HCT116 (cell line): ENCODE data around the gene AMZ1. TPM values are rescaled to one million over a fixed set of nuclear protein-coding genes. Genes with fewer than 3 reads are reported as not detected.

Experiments
- ATAC-seq: fragments of 200-7000 bp; cut with Tn5 transposase; 2 replicates; pipeline ENCODE4 v1.9.1; 2020; ENCODE audit warnings: mild to moderate bottlenecking, moderate library complexity
- BruUV-seq: library from RNA; stranded (reverse); fragments of 400-500 nt; replicated peaks from 2 replicates; lab custom pipeline; 2021; lab: Mats Ljungman, UMichigan
- CTCF ChIA-PET: fragments of 300-600 bp; sonication (Branson Sonifier 250); formaldehyde crosslinking; loops from one replicate; lab custom pipeline; 2021; ENCODE audit warnings: antibody characterized with exemption; lab: Charles Lee
- POLR2A ChIA-PET: fragments of 300-600, 350-600 bp; sonication (Branson Sonifier 250); formaldehyde crosslinking; loops from one replicate; lab custom pipeline; 2021; ENCODE audit warnings: antibody characterized with exemption; lab: Charles Lee
- RAD21 ChIA-PET, 2 experiments: fragments of 300-600 bp; sonication (Branson Sonifier 250); formaldehyde crosslinking; loops; one replicate each; lab custom pipeline; 2023; ENCODE audit warnings: low total read pairs in 2 of 2; ENCODE audit not compliant: uncharacterized antibody in 2 of 2, unreplicated experiment in 2 of 2, low non-redundant PET in 1 of 2; lab: Charles Lee
- DNase-seq: peaks from one replicate; pipeline ENCODE4 v3.0.0-alpha.2; 2010; ENCODE audit warnings: low read depth, low spot score
- H2AFZ ChIP-seq: fragments of 200-600 bp; shearing (Covaris generic), sonication (generic); 2 replicates; pipeline ENCODE4 v1.6.1; 2017; ENCODE audit warnings: low read depth, mixed run types, mixed read lengths, antibody characterized with exemption, low read length; ENCODE audit not compliant: poor library complexity, severe bottlenecking
- H3K27ac ChIP-seq: 2 replicates; pipeline ENCODE4 v1.5.1; 2012; ENCODE audit warnings: low read depth, low read length
- H3K27me3 ChIP-seq: fragments of 200-600 bp; sonication (generic); 2 replicates; pipeline ENCODE4 v1.6.1; 2016; ENCODE audit warnings: mixed run types, low read length, mixed read lengths; ENCODE audit not compliant: insufficient read depth
- H3K36me3 ChIP-seq, 2 experiments: fragments of 200-500 bp in 1 of 2; fragments of 200-600 bp in 1 of 2; sonication (Bioruptor generic) in 1 of 2; sonication (generic) in 1 of 2; 2 replicates each; pipeline versions ENCODE4 v1.5.1 to v1.6.1; 2014 to 2016; ENCODE audit warnings: low read length in 2 of 2, inconsistent platforms in 1 of 2, mixed read lengths in 1 of 2, mixed run types in 1 of 2; ENCODE audit not compliant: insufficient read depth in 2 of 2, control insufficient read depth in 1 of 2
- H3K4me1 ChIP-seq, 2 experiments: fragments of 200-600 bp in 1 of 2; sonication (generic) in 1 of 2; 2 replicates each; pipeline versions ENCODE4 v1.5.1 to v1.6.1; 2012 to 2017; ENCODE audit warnings: low read length in 2 of 2, inconsistent platforms in 1 of 2, mild to moderate bottlenecking in 1 of 2, mixed read lengths in 1 of 2, mixed run types in 1 of 2, moderate library complexity in 1 of 2; ENCODE audit not compliant: insufficient read depth in 2 of 2, control insufficient read depth in 1 of 2
- H3K4me2 ChIP-seq: fragments of 200-600 bp; sonication (generic); 2 replicates; pipeline ENCODE4 v1.6.1; 2017; ENCODE audit warnings: mixed run types, low read length, mixed read lengths
- H3K4me3 ChIP-seq, 2 experiments: fragments of 200-600 bp in 1 of 2; sonication (generic) in 1 of 2; replicated peaks in 1 of 2; 2 replicates each; pipeline ENCODE4 v1.5.1; 2011 to 2016; ENCODE audit warnings: low read length in 2 of 2, control low read depth in 1 of 2, low read depth in 1 of 2, mild to moderate bottlenecking in 1 of 2, mixed read lengths in 1 of 2, mixed run types in 1 of 2
- H3K79me2 ChIP-seq: fragments of 200-600 bp; sonication (generic); 2 replicates; pipeline ENCODE4 v1.6.1; 2017; ENCODE audit warnings: mild to moderate bottlenecking, mixed run types, low read length, moderate library complexity, mixed read lengths; ENCODE audit not compliant: insufficient read depth
- H3K9ac ChIP-seq: fragments of 200-600 bp; sonication (generic); 2 replicates; pipeline ENCODE4 v1.6.1; 2016; ENCODE audit warnings: low read length, mixed read lengths
- H3K9me2 ChIP-seq: fragments of 200-600 bp; sonication (generic), shearing (Covaris generic); 2 replicates; pipeline ENCODE4 v1.6.1; 2017; ENCODE audit warnings: mixed run types, mild to moderate bottlenecking, moderate library complexity; ENCODE audit not compliant: insufficient read depth
- H3K9me3 ChIP-seq, 2 experiments: fragments of 200-500 bp in 1 of 2; fragments of 200-600 bp in 1 of 2; sonication (Bioruptor generic) in 1 of 2; sonication (generic) in 1 of 2; 2 replicates each; pipeline ENCODE4 v1.6.1; 2014 to 2017; ENCODE audit warnings: low read length in 2 of 2, mixed read lengths in 2 of 2, inconsistent platforms in 1 of 2, low read depth in 1 of 2, mild to moderate bottlenecking in 1 of 2, mixed run types in 1 of 2, moderate library complexity in 1 of 2; ENCODE audit not compliant: control insufficient read depth in 1 of 2, insufficient read depth in 1 of 2
- H4K20me1 ChIP-seq: fragments of 200-600 bp; sonication (generic), shearing (Covaris generic); 2 replicates; pipeline ENCODE4 v1.6.1; 2017; ENCODE audit warnings: mixed run types, mild to moderate bottlenecking, moderate library complexity; ENCODE audit not compliant: insufficient read depth
- CBX3 ChIP-seq: IDR thresholded peaks from 2 replicates; pipeline ENCODE4 v1.6.1; 2012; ENCODE audit warnings: low read depth
- CEBPB ChIP-seq: IDR thresholded peaks from 2 replicates; pipeline ENCODE4 v1.6.1; 2012; ENCODE audit warnings: low read depth
- EGR1 ChIP-seq: IDR thresholded peaks from 2 replicates; pipeline ENCODE4 v1.6.1; 2012; ENCODE audit warnings: low read depth
- ELF1 ChIP-seq: IDR thresholded peaks from 2 replicates; pipeline ENCODE4 v1.6.1; 2012; ENCODE audit warnings: low read depth, borderline replicate concordance
- EZH2 ChIP-seq: fragments of 200-600 bp; sonication (generic); IDR thresholded peaks from 2 replicates; pipeline ENCODE4 v1.6.1; 2017; ENCODE audit warnings: antibody characterized with exemption, mixed run types
- EZH2phosphoT487 ChIP-seq: fragments of 200-600 bp; IDR thresholded peaks from 2 replicates; pipeline ENCODE4 v1.6.1; 2018; ENCODE audit warnings: antibody characterized with exemption, borderline replicate concordance
- FOSL1 ChIP-seq: IDR thresholded peaks from 2 replicates; pipeline ENCODE4 v1.6.1; 2012; ENCODE audit warnings: low read depth
- JUND ChIP-seq: IDR thresholded peaks from 2 replicates; pipeline ENCODE4 v1.6.1; 2012
- POLR2A ChIP-seq: IDR thresholded peaks from 2 replicates; pipeline ENCODE4 v1.7.0; 2011; ENCODE audit warnings: borderline replicate concordance; ENCODE audit not compliant: insufficient read depth, insufficient read length; ENCODE audit errors: extremely low read depth
- POLR2AphosphoS5 ChIP-seq: IDR thresholded peaks from 2 replicates; pipeline ENCODE4 v1.6.1; 2011; ENCODE audit warnings: mild to moderate bottlenecking, low read depth, low read length, moderate library complexity
- RAD21 ChIP-seq: IDR thresholded peaks from 2 replicates; pipeline ENCODE4 v1.6.1; 2012; ENCODE audit warnings: low read depth, mild to moderate bottlenecking
- SIN3A ChIP-seq: IDR thresholded peaks from 2 replicates; pipeline ENCODE4 v1.6.1; 2012; ENCODE audit warnings: low read depth
- SP1 ChIP-seq: IDR thresholded peaks from 2 replicates; pipeline ENCODE4 v1.6.1; 2012; ENCODE audit warnings: low read depth
- SRF ChIP-seq: IDR thresholded peaks from 2 replicates; pipeline ENCODE4 v1.6.1; 2012; ENCODE audit warnings: low read depth
- TCF7L2 ChIP-seq: IDR thresholded peaks from 2 replicates; pipeline ENCODE4 v1.7.0; 2011; ENCODE audit warnings: borderline replicate concordance, inconsistent platforms; ENCODE audit not compliant: insufficient read depth, insufficient read length; ENCODE audit errors: extremely low read depth
- YY1 ChIP-seq: IDR thresholded peaks from 2 replicates; pipeline ENCODE4 v1.6.1; 2011; ENCODE audit warnings: low read length, low read depth, moderate library complexity, mild to moderate bottlenecking; ENCODE audit not compliant: insufficient replicate concordance; ENCODE audit errors: extremely low read depth
- ZNF274 ChIP-seq: fragments of 200-500 bp; sonication (Bioruptor generic); IDR thresholded peaks from 2 replicates; pipeline ENCODE4 v1.6.1; 2014; ENCODE audit warnings: mild to moderate bottlenecking, low read depth, low read length, inconsistent platforms
- intact Hi-C: fragments of 100-400 bp; cut with micrococcal nuclease; formaldehyde crosslinking; loops from 2 replicates; pipeline ENCODE4 v1.10.0; 2022
- total RNA-seq: library from RNA; stranded (reverse); gene quantifications from one replicate; pipeline ENCODE4 v1.2.1, GENCODE V29; 2021; ENCODE audit not compliant: unreplicated experiment
- TF ChIP-seq, protein P1 (sequence below): IDR thresholded peaks from 2 replicates; pipeline ENCODE4 v1.6.1; 2012
- TF ChIP-seq, protein P2 (sequence below): IDR thresholded peaks from 2 replicates; pipeline ENCODE4 v1.6.1; 2012; ENCODE audit warnings: low read depth
- TF ChIP-seq, protein P3 (sequence below), 3 experiments: fragments of 200-600 bp in 1 of 3; sonication (generic) in 1 of 3; IDR thresholded peaks in 2 of 3; conservative IDR thresholded peaks in 1 of 3; 2 replicates each; pipeline ENCODE4 v1.5.1; 2012 to 2017; ENCODE audit warnings: low read depth in 2 of 3, low read length in 2 of 3, antibody characterized with exemption in 1 of 3, borderline replicate concordance in 1 of 3, control low read depth in 1 of 3, mild to moderate bottlenecking in 1 of 3, mixed read lengths in 1 of 3, mixed run types in 1 of 3, moderate library complexity in 1 of 3; ENCODE audit not compliant: insufficient read depth in 1 of 3
- TF ChIP-seq, protein P4 (sequence below): IDR thresholded peaks from 2 replicates; pipeline ENCODE4 v1.6.1; 2012

AMZ1 gene
- total RNA-seq, 1 experiment from 2014 or later = not detected

DNA sequence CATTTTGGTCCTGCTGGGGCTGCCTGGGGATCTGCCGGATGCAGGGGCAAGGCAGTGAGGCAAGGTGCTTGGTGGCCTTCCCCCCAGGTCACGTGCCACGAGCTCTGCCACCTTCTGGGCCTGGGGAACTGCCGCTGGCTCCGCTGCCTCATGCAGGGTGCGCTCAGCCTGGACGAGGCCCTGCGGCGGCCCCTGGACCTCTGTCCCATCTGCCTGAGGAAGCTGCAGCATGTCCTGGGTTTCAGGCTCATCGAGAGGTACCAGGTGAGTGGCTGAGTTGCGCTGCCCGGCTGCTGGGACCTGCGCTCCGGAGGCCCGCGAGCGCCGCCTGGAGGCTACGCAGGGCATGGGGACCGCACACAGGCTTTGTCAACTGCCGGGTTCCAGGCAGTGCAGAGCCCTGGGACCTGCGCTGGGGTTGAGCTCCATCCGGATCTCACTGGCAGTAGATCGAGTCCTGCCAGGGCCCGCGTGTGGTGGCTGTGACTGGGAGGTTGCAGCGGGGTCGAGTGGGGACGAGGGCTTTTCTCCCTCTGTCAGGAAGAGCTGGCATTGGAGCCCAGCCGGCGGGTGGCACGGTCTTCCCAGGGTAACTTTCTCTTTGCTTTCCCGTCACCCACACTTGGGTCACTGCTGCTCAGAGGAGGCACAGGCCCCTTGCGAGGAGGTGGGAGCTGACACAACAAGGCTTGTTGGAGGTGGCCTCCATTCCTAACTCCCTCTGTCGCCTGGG, 21.7 kb downstream of the AMZ1 start:
- no peak overlapping the region for H3K4me2 ChIP-seq
- H3K4me3 ChIP-seq = no peak overlapping the region
- CTCF ChIA-PET = interaction anchor here (0.6 to 2.9 kb wide), 10 partner anchors 10 to 258 kb away, joined by 3 to 20 read pairs (median 4); no protein-coding TSS in a partner anchor
- no peak overlapping the region for H3K9ac ChIP-seq
- H3K27ac ChIP-seq = no peak overlapping the region
- RAD21 ChIA-PET = interaction anchor here in 1 of 2 experiments (0.6 to 0.9 kb wide), 3 partner anchors 39 to 289 kb away, joined by 4 to 6 read pairs (median 6); no protein-coding TSS in a partner anchor
- H2AFZ ChIP-seq = no peak overlapping the region
- peaks cover 2 to 5% of the 10 kb centered on the region in 2 experiments for H3K4me1 ChIP-seq
- intact Hi-C loops = loop anchor here (1.0 kb wide), 1 partner anchor 38 kb away; no protein-coding TSS in a partner anchor
- H3K36me3 ChIP-seq = no peaks in the 10 kb centered on the region
- no peaks in the 10 kb centered on the region for H4K20me1 ChIP-seq
- no peaks in the 10 kb centered on the region for H3K9me3 ChIP-seq
- no peaks in the 10 kb centered on the region for H3K79me2 ChIP-seq
- POLR2A ChIA-PET = interaction anchor here (0.9 kb wide), 1 partner anchor 356 kb away, joined by 3 read pairs; no protein-coding TSS in a partner anchor
- no peaks in the 10 kb centered on the region for H3K27me3 ChIP-seq
- DNase-seq (peak; percentile 26), ATAC-seq (peak; percentile 98)
- BruUV-seq = no TSS peak
- H3K9me2 ChIP-seq = no peaks in the 10 kb centered on the region
- TF ChIP-seq ELF1 = no peak
- TF ChIP-seq JUND = no peak
- TF ChIP-seq SIN3A = no peak
- no peak for TF ChIP-seq ZNF274
- TF ChIP-seq, protein P1, sequence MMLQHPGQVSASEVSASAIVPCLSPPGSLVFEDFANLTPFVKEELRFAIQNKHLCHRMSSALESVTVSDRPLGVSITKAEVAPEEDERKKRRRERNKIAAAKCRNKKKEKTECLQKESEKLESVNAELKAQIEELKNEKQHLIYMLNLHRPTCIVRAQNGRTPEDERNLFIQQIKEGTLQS = no peak
- TF ChIP-seq FOSL1 = no peak
- no peak for TF ChIP-seq POLR2A
- TF ChIP-seq POLR2AphosphoS5 = no peak; the same call in 1 of the 2 replicates
- TF ChIP-seq, protein P2, sequence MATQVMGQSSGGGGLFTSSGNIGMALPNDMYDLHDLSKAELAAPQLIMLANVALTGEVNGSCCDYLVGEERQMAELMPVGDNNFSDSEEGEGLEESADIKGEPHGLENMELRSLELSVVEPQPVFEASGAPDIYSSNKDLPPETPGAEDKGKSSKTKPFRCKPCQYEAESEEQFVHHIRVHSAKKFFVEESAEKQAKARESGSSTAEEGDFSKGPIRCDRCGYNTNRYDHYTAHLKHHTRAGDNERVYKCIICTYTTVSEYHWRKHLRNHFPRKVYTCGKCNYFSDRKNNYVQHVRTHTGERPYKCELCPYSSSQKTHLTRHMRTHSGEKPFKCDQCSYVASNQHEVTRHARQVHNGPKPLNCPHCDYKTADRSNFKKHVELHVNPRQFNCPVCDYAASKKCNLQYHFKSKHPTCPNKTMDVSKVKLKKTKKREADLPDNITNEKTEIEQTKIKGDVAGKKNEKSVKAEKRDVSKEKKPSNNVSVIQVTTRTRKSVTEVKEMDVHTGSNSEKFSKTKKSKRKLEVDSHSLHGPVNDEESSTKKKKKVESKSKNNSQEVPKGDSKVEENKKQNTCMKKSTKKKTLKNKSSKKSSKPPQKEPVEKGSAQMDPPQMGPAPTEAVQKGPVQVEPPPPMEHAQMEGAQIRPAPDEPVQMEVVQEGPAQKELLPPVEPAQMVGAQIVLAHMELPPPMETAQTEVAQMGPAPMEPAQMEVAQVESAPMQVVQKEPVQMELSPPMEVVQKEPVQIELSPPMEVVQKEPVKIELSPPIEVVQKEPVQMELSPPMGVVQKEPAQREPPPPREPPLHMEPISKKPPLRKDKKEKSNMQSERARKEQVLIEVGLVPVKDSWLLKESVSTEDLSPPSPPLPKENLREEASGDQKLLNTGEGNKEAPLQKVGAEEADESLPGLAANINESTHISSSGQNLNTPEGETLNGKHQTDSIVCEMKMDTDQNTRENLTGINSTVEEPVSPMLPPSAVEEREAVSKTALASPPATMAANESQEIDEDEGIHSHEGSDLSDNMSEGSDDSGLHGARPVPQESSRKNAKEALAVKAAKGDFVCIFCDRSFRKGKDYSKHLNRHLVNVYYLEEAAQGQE = no peak
- TF ChIP-seq EGR1 = no peak
- no peak for TF ChIP-seq CEBPB
- no peak for TF ChIP-seq SP1
- TF ChIP-seq, protein P3, sequence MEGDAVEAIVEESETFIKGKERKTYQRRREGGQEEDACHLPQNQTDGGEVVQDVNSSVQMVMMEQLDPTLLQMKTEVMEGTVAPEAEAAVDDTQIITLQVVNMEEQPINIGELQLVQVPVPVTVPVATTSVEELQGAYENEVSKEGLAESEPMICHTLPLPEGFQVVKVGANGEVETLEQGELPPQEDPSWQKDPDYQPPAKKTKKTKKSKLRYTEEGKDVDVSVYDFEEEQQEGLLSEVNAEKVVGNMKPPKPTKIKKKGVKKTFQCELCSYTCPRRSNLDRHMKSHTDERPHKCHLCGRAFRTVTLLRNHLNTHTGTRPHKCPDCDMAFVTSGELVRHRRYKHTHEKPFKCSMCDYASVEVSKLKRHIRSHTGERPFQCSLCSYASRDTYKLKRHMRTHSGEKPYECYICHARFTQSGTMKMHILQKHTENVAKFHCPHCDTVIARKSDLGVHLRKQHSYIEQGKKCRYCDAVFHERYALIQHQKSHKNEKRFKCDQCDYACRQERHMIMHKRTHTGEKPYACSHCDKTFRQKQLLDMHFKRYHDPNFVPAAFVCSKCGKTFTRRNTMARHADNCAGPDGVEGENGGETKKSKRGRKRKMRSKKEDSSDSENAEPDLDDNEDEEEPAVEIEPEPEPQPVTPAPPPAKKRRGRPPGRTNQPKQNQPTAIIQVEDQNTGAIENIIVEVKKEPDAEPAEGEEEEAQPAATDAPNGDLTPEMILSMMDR (IDR thresholded peaks at IDR 0.05 in 2 of 3, conservative IDR thresholded peaks at IDR 0.05 in 1 of 3; ENCODE audit: borderline replicate concordance in 1 of 3, insufficient read depth in 1 of 3, low read depth in 2 of 3, low read length in 2 of 3) = peak; percentile 85 to 97 (median 92)
- no peak for TF ChIP-seq EZH2phosphoT487
- peak; percentile 93 for TF ChIP-seq RAD21
- no peak for TF ChIP-seq CBX3
- TF ChIP-seq, protein P4, sequence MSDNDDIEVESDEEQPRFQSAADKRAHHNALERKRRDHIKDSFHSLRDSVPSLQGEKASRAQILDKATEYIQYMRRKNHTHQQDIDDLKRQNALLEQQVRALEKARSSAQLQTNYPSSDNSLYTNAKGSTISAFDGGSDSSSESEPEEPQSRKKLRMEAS = no peak
- no peak for TF ChIP-seq SRF
- no peak for TF ChIP-seq TCF7L2
- TF ChIP-seq YY1 = peak; percentile 45
- TF ChIP-seq EZH2 = no peak
